Effector CD8-positive, alpha-beta T cell (primary cell): ENCODE results near the gene GRM5.

Experiments used
- DNase-seq: peaks from one replicate; lab custom pipeline; 2025; lab: John Stamatoyannopoulos, UW

GRM5 gene

GRCh38 chr11:88701816-88702215 is 364.0 kb downstream of the GRM5 start:
- no peak for DNase-seq

GRCh38 chr11:88697139-88697538 is 368.6 kb downstream of the GRM5 start:
- no peak for DNase-seq

GRCh38 chr11:88695689-88696414 is 369.9 kb downstream of the GRM5 start:
- DNase-seq: no peak

GRCh38 chr11:88692306-88693086 is 373.3 kb downstream of the GRM5 start:
- DNase-seq: no peak

GRCh38 chr11:88689548-88690240 is 376.1 kb downstream of the GRM5 start:
- no peak for DNase-seq

GRCh38 chr11:88683024-88683423 is 382.8 kb downstream of the GRM5 start:
- no peak for DNase-seq

GRCh38 chr11:88680806-88681205 is 385.0 kb downstream of the GRM5 start:
- no peak for DNase-seq

GRCh38 chr11:88666364-88666763 is 399.4 kb downstream of the GRM5 start:
- DNase-seq: no peak

- DNase-seq: no peak
Measured at GRCh38 chr11:88657076-88657738, 408.6 kb downstream of the GRM5 start.

- DNase-seq: no peak
Measured at GRCh38 chr11:88656283-88656682, 409.5 kb downstream of the GRM5 start.

- no peak for DNase-seq
Measured at GRCh38 chr11:88655656-88656055, 410.1 kb downstream of the GRM5 start.

- no peak for DNase-seq
Measured at GRCh38 chr11:88655196-88655595, 410.6 kb downstream of the GRM5 start.

GRCh38 chr11:88651556-88651955 is 414.2 kb downstream of the GRM5 start:
- DNase-seq: no peak

- no peak for DNase-seq
Measured at GRCh38 chr11:88644724-88645123, 421.1 kb downstream of the GRM5 start.

- no peak for DNase-seq
Measured at GRCh38 chr11:88632163-88632562, 433.6 kb downstream of the GRM5 start.

- no peak for DNase-seq
Measured at GRCh38 chr11:88631497-88631896, 434.3 kb downstream of the GRM5 start.

- DNase-seq: no peak
Measured at GRCh38 chr11:88629496-88629895, 436.3 kb downstream of the GRM5 start.

GRCh38 chr11:88626216-88626615 is 439.6 kb downstream of the GRM5 start:
- DNase-seq: no peak

- DNase-seq: no peak
Measured at GRCh38 chr11:88623531-88623930, 442.3 kb downstream of the GRM5 start.

GRCh38 chr11:88620568-88621130 is 445.1 kb downstream of the GRM5 start:
- no peak for DNase-seq

- no peak for DNase-seq
Measured at GRCh38 chr11:88619656-88620385, 446.0 kb downstream of the GRM5 start.
